Neuronal stem cell (in vitro differentiated cells): Measurements from ENCODE around the gene SLC7A11.

Source experiments
- DNase-seq: peaks from one replicate; pipeline ENCODE4 v3.0.0-alpha.2; 2013; ENCODE audit warnings: low spot score
- H2AFZ ChIP-seq: one replicate; pipeline ENCODE4 v1.6.1; 2013; ENCODE audit warnings: mild to moderate bottlenecking, low read length, inconsistent platforms
- H2AK5ac ChIP-seq: 2 replicates; pipeline ENCODE4 v1.6.1; 2013; ENCODE audit warnings: low read depth, mild to moderate bottlenecking, inconsistent platforms, low read length, moderate library complexity, mixed read lengths
- H2BK120ac ChIP-seq: 2 replicates; pipeline ENCODE4 v1.6.1; 2013; ENCODE audit warnings: low read depth, mild to moderate bottlenecking, inconsistent platforms, low read length, moderate library complexity, mixed read lengths
- H2BK12ac ChIP-seq: one replicate; pipeline ENCODE4 v1.6.1; 2013; ENCODE audit warnings: low read length, inconsistent platforms
- H2BK15ac ChIP-seq: 2 replicates; pipeline ENCODE4 v1.6.1; 2013; ENCODE audit warnings: mild to moderate bottlenecking, low read length, inconsistent platforms, mixed read lengths
- H2BK5ac ChIP-seq: one replicate; pipeline ENCODE4 v1.6.1; 2013; ENCODE audit warnings: inconsistent platforms, mild to moderate bottlenecking, low read length, moderate library complexity
- H3K14ac ChIP-seq: one replicate; pipeline ENCODE4 v1.6.1; 2013; ENCODE audit warnings: low read length, inconsistent platforms
- H3K18ac ChIP-seq: 2 replicates; pipeline ENCODE4 v1.6.1; 2013; ENCODE audit warnings: low read length, inconsistent platforms
- H3K23ac ChIP-seq: 2 replicates; pipeline ENCODE4 v1.6.1; 2013; ENCODE audit warnings: low read depth, mild to moderate bottlenecking, mixed read lengths, low read length, inconsistent platforms; ENCODE audit not compliant: poor library complexity
- H3K27ac ChIP-seq: replicated peaks from 3 replicates; pipeline ENCODE4 v1.5.1; 2013; ENCODE audit warnings: low read length, inconsistent platforms
- H3K27me3 ChIP-seq, 3 experiments: 2 replicates each; pipeline ENCODE4 v1.6.1; 2013; ENCODE audit warnings: low read length in 3 of 3, mild to moderate bottlenecking in 2 of 3, inconsistent platforms in 1 of 3, low read depth in 1 of 3, mixed read lengths in 1 of 3, moderate library complexity in 1 of 3; ENCODE audit not compliant: control insufficient read depth in 3 of 3, insufficient read depth in 3 of 3
- H3K36me3 ChIP-seq, 2 donors: replicated peaks in 1 of 2; 2 replicates each; pipeline ENCODE4 v1.6.1; 2013; ENCODE audit warnings: low read length in 2 of 2; ENCODE audit not compliant: control insufficient read depth in 2 of 2, insufficient read depth in 2 of 2
- H3K4ac ChIP-seq: 2 replicates; pipeline ENCODE4 v1.6.1; 2013; ENCODE audit warnings: inconsistent platforms, mild to moderate bottlenecking, low read length, moderate library complexity
- H3K4me1 ChIP-seq, 2 donors: 1 replicate in 1 of 2; 2 replicates in 1 of 2; pipeline ENCODE4 v1.6.1; 2013; ENCODE audit warnings: low read length in 2 of 2, low read depth in 1 of 2; ENCODE audit not compliant: control insufficient read depth in 2 of 2, insufficient read depth in 1 of 2
- H3K4me2 ChIP-seq: one replicate; pipeline ENCODE4 v1.6.1; 2013; ENCODE audit warnings: mild to moderate bottlenecking, low read length, inconsistent platforms; ENCODE audit not compliant: insufficient read depth, poor library complexity, severe bottlenecking
- H3K4me3 ChIP-seq, 2 donors: 2 replicates each; pipeline ENCODE4 v1.5.1; 2013; ENCODE audit warnings: low read length in 2 of 2, mild to moderate bottlenecking in 2 of 2, inconsistent platforms in 1 of 2, moderate library complexity in 1 of 2
- H3K79me1 ChIP-seq: one replicate; pipeline ENCODE4 v1.6.1; 2013; ENCODE audit warnings: low read depth, mild to moderate bottlenecking, inconsistent platforms, low read length, moderate library complexity
- H3K9ac ChIP-seq: one replicate; pipeline ENCODE4 v1.6.1; 2013; ENCODE audit warnings: mild to moderate bottlenecking, low read depth, low read length, inconsistent platforms; ENCODE audit not compliant: poor library complexity
- H3K9me3 ChIP-seq, 2 donors: replicated peaks in 1 of 2; 2 replicates each; pipeline versions ENCODE3 to v1.6.1; 2013; ENCODE audit warnings: low read length in 2 of 2, mild to moderate bottlenecking in 2 of 2, inconsistent platforms in 1 of 2, low read depth in 1 of 2, mixed read lengths in 1 of 2, moderate library complexity in 1 of 2; ENCODE audit not compliant: control insufficient read depth in 2 of 2, insufficient read depth in 1 of 2
- H4K8ac ChIP-seq: one replicate; pipeline ENCODE4 v1.6.1; 2013; ENCODE audit warnings: low read depth, mild to moderate bottlenecking, inconsistent platforms, low read length, moderate library complexity
- H4K91ac ChIP-seq: one replicate; pipeline ENCODE4 v1.6.1; 2013; ENCODE audit warnings: low read length, low read depth, mild to moderate bottlenecking, inconsistent platforms; ENCODE audit not compliant: poor library complexity
- WGBS, 2 donors: extraction: QIAGEN DNeasy Blood & Tissue Kit; methylation state at CpG; one replicate each; pipeline ENCODE4 v1.1.7; 2013; ENCODE audit warnings: missing lambda C conversion rate in 2 of 2, mixed read lengths in 1 of 2; ENCODE audit not compliant: insufficient read length in 2 of 2, insufficient replicate concordance in 1 of 2; ENCODE audit errors: extremely low coverage in 2 of 2; 5-methylcytosine and 5-hydroxymethylcytosine counted together

SLC7A11 gene

DNA sequence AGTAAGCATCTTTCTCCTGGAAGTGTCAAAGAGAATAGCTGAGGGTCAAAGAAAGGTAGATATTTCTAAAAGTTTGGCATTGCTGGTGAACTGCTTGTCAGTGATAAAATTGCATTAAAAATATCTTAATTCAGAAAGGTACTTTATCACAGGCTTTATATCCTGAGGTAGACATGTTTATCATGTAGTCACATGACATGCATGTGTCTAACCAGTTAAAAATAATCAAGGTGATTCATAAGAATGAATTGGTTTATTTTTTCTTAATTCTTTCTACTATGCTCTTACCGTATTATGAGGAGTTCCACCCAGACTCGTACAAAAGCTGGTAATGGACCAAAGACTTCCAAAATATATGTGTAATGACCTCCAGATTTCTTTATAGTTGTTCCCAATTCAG, 6.1 kb downstream of the SLC7A11 start:
- H3K36me3 ChIP-seq = peaks cover 0 to 13% of the 10 kb centered on the region in 2 donors
- no peak overlapping the region for H3K4me3 ChIP-seq

DNA sequence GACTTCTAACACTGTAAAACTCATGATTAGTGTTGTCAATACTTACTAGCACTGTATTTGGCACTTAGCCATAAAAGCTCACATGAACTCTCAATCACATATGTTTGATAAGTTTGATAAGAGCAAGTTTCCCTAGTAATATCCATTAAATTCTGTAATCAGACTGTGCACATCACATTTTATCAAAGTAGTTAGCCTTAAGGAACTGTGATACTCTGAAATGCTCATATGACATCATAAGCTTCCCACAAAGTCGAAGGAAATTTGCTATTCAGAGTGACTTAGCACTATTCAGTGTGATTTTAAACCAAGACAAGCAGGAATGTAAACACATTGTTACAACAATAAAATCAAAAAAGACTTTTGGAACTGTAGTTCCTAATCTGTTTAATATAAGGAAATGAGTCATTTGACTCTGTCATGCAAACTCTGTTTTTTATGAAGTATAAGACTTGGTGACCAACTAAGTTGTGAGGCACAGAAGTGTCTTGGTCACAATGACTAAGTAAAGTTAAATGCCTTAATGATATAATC, 6.7 kb downstream of the SLC7A11 start:
- H2BK5ac ChIP-seq = no peak overlapping the region
- H3K27ac ChIP-seq = no peak overlapping the region
- H4K91ac ChIP-seq = no peak overlapping the region
- no peak overlapping the region for H2BK120ac ChIP-seq
- H3K4ac ChIP-seq = no peak overlapping the region
- no peak overlapping the region for H2AFZ ChIP-seq
- H3K14ac ChIP-seq = no peak overlapping the region
- no peak overlapping the region for H2BK15ac ChIP-seq
- H3K4me1 ChIP-seq = no peaks in the 10 kb centered on the region
- H3K36me3 ChIP-seq = peaks cover 0 to 18% of the 10 kb centered on the region in 2 donors
- H2AK5ac ChIP-seq = no peak overlapping the region
- H3K9ac ChIP-seq = no peak overlapping the region
- DNase-seq = no peak
- no peak overlapping the region for H3K4me3 ChIP-seq
- H3K79me1 ChIP-seq = no peaks in the 10 kb centered on the region
- H3K18ac ChIP-seq = no peak overlapping the region
- no peak overlapping the region for H3K4me2 ChIP-seq
- no peaks in the 10 kb centered on the region for H3K9me3 ChIP-seq
- no peaks in the 10 kb centered on the region for H3K27me3 ChIP-seq
- no peak overlapping the region for H3K23ac ChIP-seq
- no peak overlapping the region for H2BK12ac ChIP-seq
- H4K8ac ChIP-seq = no peak overlapping the region
- WGBS, 2 donors = no CpG with 5 or more reads among the region's 1 CpG

More for the DNA sequence above, 6.1 kb downstream of the SLC7A11 start:
- WGBS, 2 donors = no CpG with 5 or more reads among the region's 2 CpGs
- H2BK12ac ChIP-seq = no peak overlapping the region
- H3K79me1 ChIP-seq = no peaks in the 10 kb centered on the region
- no peak overlapping the region for H3K4me2 ChIP-seq
- no peak overlapping the region for H4K91ac ChIP-seq
- H3K18ac ChIP-seq = no peak overlapping the region
- H2BK120ac ChIP-seq = no peak overlapping the region
- H3K9ac ChIP-seq = no peak overlapping the region
- DNase-seq = no peak
- H3K14ac ChIP-seq = no peak overlapping the region
- no peak overlapping the region for H2BK5ac ChIP-seq
- H3K23ac ChIP-seq = no peak overlapping the region
- no peaks in the 10 kb centered on the region for H3K4me1 ChIP-seq
- H3K27me3 ChIP-seq = no peaks in the 10 kb centered on the region
- no peak overlapping the region for H2BK15ac ChIP-seq
- no peak overlapping the region for H2AFZ ChIP-seq
- H3K4ac ChIP-seq = no peak overlapping the region
- H3K27ac ChIP-seq = no peak overlapping the region
- no peak overlapping the region for H2AK5ac ChIP-seq
- H4K8ac ChIP-seq = no peak overlapping the region
- no peaks in the 10 kb centered on the region for H3K9me3 ChIP-seq

DNA sequence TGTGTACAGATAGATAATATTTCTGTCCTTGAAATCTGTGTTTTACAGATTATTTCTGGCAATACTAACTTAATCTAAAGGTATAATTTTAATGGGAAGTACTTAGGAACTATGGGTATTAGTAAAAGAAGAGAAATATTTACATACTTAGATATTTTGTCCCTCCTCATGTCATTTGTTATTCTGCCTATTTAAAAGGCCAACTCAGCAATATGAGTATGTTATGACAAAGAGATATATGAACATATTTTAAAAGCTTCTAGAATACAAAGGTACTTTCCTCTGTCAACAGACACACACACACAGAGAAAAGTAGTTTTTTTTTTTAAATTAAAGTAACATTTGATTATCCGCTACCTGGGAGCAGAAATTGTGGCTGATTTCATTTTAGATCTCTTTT, 7.9 kb downstream of the SLC7A11 start:
- H4K91ac ChIP-seq = no peak overlapping the region

DNA sequence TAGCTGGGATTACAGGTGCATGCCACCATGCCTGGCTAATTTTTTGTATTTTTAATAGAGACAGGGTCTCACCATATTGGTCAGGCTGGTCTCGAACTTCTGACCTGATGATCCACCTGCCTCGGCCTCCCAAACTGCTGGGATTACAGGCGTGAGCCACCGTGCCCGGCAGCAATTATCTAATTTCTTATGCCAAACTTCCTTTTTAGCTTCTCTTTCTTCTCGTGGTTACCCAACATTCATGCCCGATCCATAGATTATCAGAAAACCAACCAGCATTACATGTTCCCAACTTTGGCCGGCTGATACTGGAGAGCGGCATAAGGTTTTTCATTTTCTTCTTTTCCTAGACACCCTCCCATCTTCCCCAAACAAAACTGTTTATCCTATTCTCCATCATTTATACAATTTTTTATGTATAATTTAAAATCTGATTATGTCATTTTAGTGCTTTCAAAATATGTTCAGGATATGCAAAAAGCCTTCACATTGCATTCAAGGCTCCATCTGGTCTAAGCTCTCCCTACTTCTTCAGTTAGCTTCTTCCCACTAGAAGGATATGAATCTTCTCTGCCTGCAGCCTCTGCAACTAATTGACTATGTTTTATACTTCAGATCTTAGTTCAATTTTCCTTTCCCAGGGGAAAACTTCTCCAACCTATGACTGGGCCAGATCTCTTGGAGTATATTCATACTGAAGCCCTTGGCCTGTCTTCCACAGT, 8.7 kb downstream of the SLC7A11 start:
- no peak overlapping the region for H3K4me2 ChIP-seq
- no peaks in the 10 kb centered on the region for H3K27me3 ChIP-seq
- H3K23ac ChIP-seq = no peak overlapping the region
- H3K9me3 ChIP-seq = no peaks in the 10 kb centered on the region
- H2AK5ac ChIP-seq = no peak overlapping the region
- H2BK5ac ChIP-seq = no peak overlapping the region
- H2BK120ac ChIP-seq = no peak overlapping the region
- no peak overlapping the region for H4K91ac ChIP-seq
- H3K18ac ChIP-seq = no peak overlapping the region
- no CpG with 5 or more reads among the region's 9 CpGs for WGBS, 2 donors
- DNase-seq = no peak
- no peak overlapping the region for H2BK12ac ChIP-seq
- H3K79me1 ChIP-seq = no peaks in the 10 kb centered on the region
- no peak overlapping the region for H3K4me3 ChIP-seq
- H3K4me1 ChIP-seq = no peaks in the 10 kb centered on the region
- H3K27ac ChIP-seq = no peak overlapping the region
- H3K14ac ChIP-seq = no peak overlapping the region
- H3K36me3 ChIP-seq = peaks cover 0 to 22% of the 10 kb centered on the region in 2 donors
- no peak overlapping the region for H4K8ac ChIP-seq
- no peak overlapping the region for H3K9ac ChIP-seq
- H2BK15ac ChIP-seq = no peak overlapping the region
- H3K4ac ChIP-seq = no peak overlapping the region
- H2AFZ ChIP-seq = no peak overlapping the region

More for the DNA sequence above, 7.9 kb downstream of the SLC7A11 start:
- H3K9ac ChIP-seq = no peak overlapping the region
- H4K8ac ChIP-seq = no peak overlapping the region
- H3K9me3 ChIP-seq = no peaks in the 10 kb centered on the region
- no peaks in the 10 kb centered on the region for H3K27me3 ChIP-seq
- H3K4me1 ChIP-seq = no peaks in the 10 kb centered on the region
- WGBS, 2 donors = no CpG with 5 or more reads among the region's 1 CpG
- H3K23ac ChIP-seq = no peak overlapping the region
- H3K18ac ChIP-seq = no peak overlapping the region
- no peak overlapping the region for H3K4ac ChIP-seq
- no peak overlapping the region for H3K4me3 ChIP-seq
- no peak overlapping the region for H3K27ac ChIP-seq
- no peak overlapping the region for H3K14ac ChIP-seq
- no peak overlapping the region for H2BK12ac ChIP-seq
- H2BK120ac ChIP-seq = no peak overlapping the region
- H2BK15ac ChIP-seq = no peak overlapping the region
- H3K36me3 ChIP-seq = peaks cover 0 to 22% of the 10 kb centered on the region in 2 donors
- H3K79me1 ChIP-seq = no peaks in the 10 kb centered on the region
- no peak overlapping the region for H2AK5ac ChIP-seq
- no peak overlapping the region for H2BK5ac ChIP-seq
- no peak overlapping the region for H2AFZ ChIP-seq
- DNase-seq = no peak
- H3K4me2 ChIP-seq = no peak overlapping the region
